ENCODE results near the gene USP7. TPM values are rescaled to one million over a fixed set of nuclear protein-coding genes. Genes with fewer than 3 reads are reported as not detected.

The USP7 gene
- polyA plus RNA-seq, 2 of the 4 experiments (the other 2 are of a cell fraction), result 39.6 to 65.9 TPM

DNA sequence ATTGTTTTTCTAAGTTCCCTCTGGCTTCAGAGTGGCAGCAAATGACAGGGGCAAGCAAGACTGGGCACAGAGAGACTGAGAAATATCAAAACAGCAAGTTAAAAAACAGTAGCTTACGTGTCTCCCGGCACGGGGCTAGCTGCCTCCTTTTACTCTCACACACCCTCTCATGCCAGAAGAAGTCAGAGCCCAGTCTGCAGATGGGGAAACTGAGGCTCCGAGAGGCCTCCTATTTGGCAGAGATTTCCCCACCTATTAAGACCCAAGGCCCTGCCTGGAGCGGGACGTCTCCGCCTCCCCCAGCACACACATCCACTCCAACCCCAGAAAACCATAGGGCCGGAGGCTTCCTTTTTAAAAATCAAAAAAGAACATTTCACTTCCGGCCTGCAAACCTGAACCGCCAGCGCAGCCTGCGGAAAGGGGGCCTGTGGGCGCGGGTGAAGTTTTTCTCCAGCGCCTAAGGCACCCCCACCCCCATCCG, 95.7 kb downstream of the USP7 start:
- no peak for FAIRE-seq

GRCh38 chr16:8867216-8867931, 96.3 kb downstream of the USP7 start:
- CTCF ChIA-PET, result interaction anchor here (2.4 to 7.9 kb wide), 2 partner anchors 7 to 14 kb away, joined by 5 to 84 read pairs; partner anchors contain the start of gene LITAFD

More for the DNA sequence above, 95.7 kb downstream of the USP7 start:
- ChIA-PET POLR2A (interaction anchor here (0.6 to 2.7 kb wide), 5 partner anchors 11 to 1441 kb away, joined by 3 to 24 read pairs (median 6); no protein-coding TSS in a partner anchor), CTCF (interaction anchor here (1.4 to 7.9 kb wide), 3 partner anchors 8 to 14 kb away, joined by 4 to 84 read pairs (median 5); partner anchors contain the start of gene LITAFD)
- peak overlapping the region; percentile 98 for H3K4me2 ChIP-seq
- ATAC-seq (no peak), DNase-seq (ENCODE audit: low read depth in 1 of 2, low spot score in 1 of 2) (no peak)
- peak overlapping the region; percentile 60 for H3K4me3 ChIP-seq
- no peaks in the 10 kb centered on the region for H3K9me3 ChIP-seq
- 0% methylated on average over 12 of the region's 16 CpGs for WGBS (ENCODE audit: missing lambda C conversion rate)
- H3K27ac ChIP-seq, result peak overlapping the region; percentile 91 to 94
- TF ChIP-seq BCL3 (IDR thresholded peaks at IDR 0.05) (no peak), PHF8 (IDR thresholded peaks at IDR 0.05; ENCODE audit: borderline replicate concordance, low read depth) (no peak), EHF (CRISPR knock-in tag; IDR thresholded peaks at IDR 0.05) (no peak), RNF2 (IDR thresholded peaks at IDR 0.05; ENCODE audit: borderline replicate concordance, low read depth) (no peak), ATOH8 (CRISPR knock-in tag; IDR thresholded peaks at IDR 0.05; ENCODE audit: low read depth) (no peak), FOXS1 (CRISPR knock-in tag; IDR thresholded peaks at IDR 0.05) (no peak), POLR2AphosphoS2 (conservative IDR thresholded peaks at IDR 0.05; ENCODE audit: low read length) (no peak), POLR2A (IDR thresholded peaks at IDR 0.05; ENCODE audit: low read length) (no peak)
- TF ChIP-seq, protein P1, sequence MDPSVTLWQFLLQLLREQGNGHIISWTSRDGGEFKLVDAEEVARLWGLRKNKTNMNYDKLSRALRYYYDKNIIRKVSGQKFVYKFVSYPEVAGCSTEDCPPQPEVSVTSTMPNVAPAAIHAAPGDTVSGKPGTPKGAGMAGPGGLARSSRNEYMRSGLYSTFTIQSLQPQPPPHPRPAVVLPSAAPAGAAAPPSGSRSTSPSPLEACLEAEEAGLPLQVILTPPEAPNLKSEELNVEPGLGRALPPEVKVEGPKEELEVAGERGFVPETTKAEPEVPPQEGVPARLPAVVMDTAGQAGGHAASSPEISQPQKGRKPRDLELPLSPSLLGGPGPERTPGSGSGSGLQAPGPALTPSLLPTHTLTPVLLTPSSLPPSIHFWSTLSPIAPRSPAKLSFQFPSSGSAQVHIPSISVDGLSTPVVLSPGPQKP (IDR thresholded peaks at IDR 0.05; ENCODE audit: low read depth, low read length), result no peak
- H3K4me1 ChIP-seq, result peaks cover 75% of the 10 kb centered on the region

DNA sequence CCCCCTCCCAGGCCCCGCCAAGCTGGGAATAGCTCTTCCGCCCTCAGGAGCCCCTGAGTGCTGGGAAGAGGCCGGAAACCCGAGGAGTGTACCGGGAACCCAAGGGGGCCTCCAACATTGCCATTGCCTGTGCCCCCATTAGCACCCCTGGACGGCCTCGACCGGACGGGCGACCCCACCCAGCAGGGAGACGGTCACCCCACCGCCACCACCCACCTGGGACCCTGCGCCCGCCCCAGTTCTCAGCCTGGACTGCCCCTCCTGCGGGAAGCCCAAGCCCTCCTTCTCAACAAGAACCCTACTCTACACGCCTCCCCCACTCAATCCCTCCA, 96.9 kb downstream of the USP7 start:
- no peak for ATAC-seq
- peak overlapping the region; percentile 60; the same call in 2 of the 3 replicates for H3K4me3 ChIP-seq
- no peak for FAIRE-seq
- no peaks in the 10 kb centered on the region for H3K9me3 ChIP-seq
- DNase-seq (ENCODE audit: low read depth in 1 of 2, low spot score in 1 of 2), result no peak
- POLR2A ChIA-PET, result interaction anchor here (0.7 kb wide), 1 partner anchor 29 kb away, joined by 5 read pairs; no protein-coding TSS in a partner anchor
- peak overlapping the region; percentile 98 for H3K4me2 ChIP-seq
- H3K27ac ChIP-seq, result peak overlapping the region in 1 of 2 experiments; percentile 94; a peak in 3 of 6 replicates
- peaks cover 83% of the 10 kb centered on the region for H3K4me1 ChIP-seq
- 93% methylated on average over 12 of the region's 16 CpGs for WGBS (ENCODE audit: missing lambda C conversion rate)
- no peak for TF ChIP-seq CBX8 (IDR thresholded peaks at IDR 0.05)
- TF ChIP-seq ATOH8 (CRISPR knock-in tag; IDR thresholded peaks at IDR 0.05; ENCODE audit: low read depth), result no peak
- TF ChIP-seq ZC3H11A (IDR thresholded peaks at IDR 0.05), result no peak
- no peak for TF ChIP-seq ZFP36 (IDR thresholded peaks at IDR 0.05; ENCODE audit: borderline replicate concordance, partially characterized antibody)
- no peak for TF ChIP-seq SREBF2 (IDR thresholded peaks at IDR 0.05)
- CTCF ChIA-PET, result interaction anchor here (7.9 kb wide), 1 partner anchor 15 kb away, joined by 84 read pairs; the partner anchor contains the start of gene LITAFD

More at GRCh38 chr16:8867216-8867931, 96.3 kb downstream of the USP7 start:
- POLR2A ChIA-PET, result interaction anchor here (2.7 kb wide), 1 partner anchor 12 kb away, joined by 24 read pairs; no protein-coding TSS in a partner anchor
- no peaks in the 10 kb centered on the region for H3K9me3 ChIP-seq
- H3K27ac ChIP-seq, result peak overlapping the region; percentile 91 to 94
- FAIRE-seq, result no peak
- H3K4me1 ChIP-seq, result peaks cover 81% of the 10 kb centered on the region
- peak overlapping the region; percentile 60 for H3K4me3 ChIP-seq
- WGBS (ENCODE audit: missing lambda C conversion rate), result 50% methylated on average over 31 of the region's 35 CpGs
- no peak for DNase-seq (ENCODE audit: low read depth in 1 of 2, low spot score in 1 of 2)
- peak overlapping the region; percentile 98 for H3K4me2 ChIP-seq
- ATAC-seq, result no peak
- TF ChIP-seq BCL3 (IDR thresholded peaks at IDR 0.05), result no peak
- TF ChIP-seq, protein P2, sequence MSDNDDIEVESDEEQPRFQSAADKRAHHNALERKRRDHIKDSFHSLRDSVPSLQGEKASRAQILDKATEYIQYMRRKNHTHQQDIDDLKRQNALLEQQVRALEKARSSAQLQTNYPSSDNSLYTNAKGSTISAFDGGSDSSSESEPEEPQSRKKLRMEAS (IDR thresholded peaks at IDR 0.05), result 0 out of 2 replicates have a peak, but pooled peaks have one; percentile 13

All from A549 (cell line).